SU-DHL-6 (cell line): Measurements from ENCODE around the gene PTDSS2.

Experiments used
- CTCF ChIP-seq: fragments of 200-600 bp; sonication (generic); IDR thresholded peaks from one replicate; pipeline ENCODE4 v1.5.1; 2017; ENCODE audit warnings: antibody characterized with exemption, mild to moderate bottlenecking, low read length, moderate library complexity; ENCODE audit not compliant: insufficient read depth, poor library complexity, severe bottlenecking
- EZH2phosphoT487 ChIP-seq: fragments of 200-600 bp; sonication (generic), shearing (Covaris generic); conservative IDR thresholded peaks from 2 replicates; pipeline ENCODE4 v1.6.1; 2018; ENCODE audit warnings: mild to moderate bottlenecking, antibody characterized with exemption, low read length, moderate library complexity, mixed read lengths

GRCh38 chr11:472272-472671, 22.2 kb downstream of the PTDSS2 start:
- no peak for TF ChIP-seq CTCF
- no peak for TF ChIP-seq EZH2phosphoT487
